Measurements from ENCODE around the gene SOX18.

DNA sequence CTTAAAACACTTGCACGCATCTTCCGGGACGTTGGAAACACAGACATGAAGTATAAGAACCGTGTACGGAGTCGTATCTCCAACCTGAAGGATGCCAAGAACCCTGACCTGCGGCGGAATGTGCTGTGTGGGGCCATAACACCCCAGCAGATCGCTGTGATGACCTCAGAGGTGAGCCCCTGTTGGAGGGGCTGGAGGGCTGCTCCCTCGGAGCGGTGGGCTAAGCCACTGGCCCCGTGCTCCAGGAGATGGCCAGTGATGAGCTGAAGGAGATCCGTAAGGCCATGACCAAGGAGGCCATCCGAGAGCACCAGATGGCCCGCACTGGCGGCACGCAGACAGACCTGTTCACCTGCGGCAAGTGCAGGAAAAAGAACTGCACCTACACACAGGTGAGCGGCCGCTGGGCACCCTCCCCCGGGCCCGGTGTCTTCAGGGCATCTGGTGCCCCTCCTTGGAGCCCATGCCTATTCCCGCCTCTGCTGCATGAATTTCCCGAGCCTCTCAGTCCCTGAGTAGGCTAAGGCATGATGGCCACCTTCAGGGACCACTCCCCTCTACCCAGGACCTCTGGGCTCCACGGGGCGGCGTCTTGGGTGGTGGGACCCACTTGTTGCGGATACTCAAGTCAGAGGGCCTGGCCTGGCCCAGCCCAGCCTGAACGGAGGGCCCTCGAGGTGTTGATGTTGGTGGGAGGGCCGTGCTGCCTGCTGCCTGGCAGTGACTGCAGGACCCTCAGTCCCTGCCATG, 21.0 kb upstream of the SOX18 start:
- TF ChIP-seq, protein P1, sequence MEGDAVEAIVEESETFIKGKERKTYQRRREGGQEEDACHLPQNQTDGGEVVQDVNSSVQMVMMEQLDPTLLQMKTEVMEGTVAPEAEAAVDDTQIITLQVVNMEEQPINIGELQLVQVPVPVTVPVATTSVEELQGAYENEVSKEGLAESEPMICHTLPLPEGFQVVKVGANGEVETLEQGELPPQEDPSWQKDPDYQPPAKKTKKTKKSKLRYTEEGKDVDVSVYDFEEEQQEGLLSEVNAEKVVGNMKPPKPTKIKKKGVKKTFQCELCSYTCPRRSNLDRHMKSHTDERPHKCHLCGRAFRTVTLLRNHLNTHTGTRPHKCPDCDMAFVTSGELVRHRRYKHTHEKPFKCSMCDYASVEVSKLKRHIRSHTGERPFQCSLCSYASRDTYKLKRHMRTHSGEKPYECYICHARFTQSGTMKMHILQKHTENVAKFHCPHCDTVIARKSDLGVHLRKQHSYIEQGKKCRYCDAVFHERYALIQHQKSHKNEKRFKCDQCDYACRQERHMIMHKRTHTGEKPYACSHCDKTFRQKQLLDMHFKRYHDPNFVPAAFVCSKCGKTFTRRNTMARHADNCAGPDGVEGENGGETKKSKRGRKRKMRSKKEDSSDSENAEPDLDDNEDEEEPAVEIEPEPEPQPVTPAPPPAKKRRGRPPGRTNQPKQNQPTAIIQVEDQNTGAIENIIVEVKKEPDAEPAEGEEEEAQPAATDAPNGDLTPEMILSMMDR (IDR thresholded peaks at IDR 0.05) = no peak
- no peak for TF ChIP-seq ZFX (IDR thresholded peaks at IDR 0.05; ENCODE audit: borderline replicate concordance)

Measured in 22Rv1 (cell line).